CD4-positive, alpha-beta T cell treated with Interleukin-15 for 4 hours (primary cell): ENCODE data around the gene TSPY8.
"Not testable (repeated sequence)": the region's sequence is repeated elsewhere in the genome, so short reads cannot be mapped to it uniquely, and the experiment has no call there.

Experiments used
- DNase-seq: peaks from one replicate; pipeline ENCODE4 v3.0.0-alpha.2; 2020; ENCODE audit warnings: low spot score

TSPY8 gene, protein sequence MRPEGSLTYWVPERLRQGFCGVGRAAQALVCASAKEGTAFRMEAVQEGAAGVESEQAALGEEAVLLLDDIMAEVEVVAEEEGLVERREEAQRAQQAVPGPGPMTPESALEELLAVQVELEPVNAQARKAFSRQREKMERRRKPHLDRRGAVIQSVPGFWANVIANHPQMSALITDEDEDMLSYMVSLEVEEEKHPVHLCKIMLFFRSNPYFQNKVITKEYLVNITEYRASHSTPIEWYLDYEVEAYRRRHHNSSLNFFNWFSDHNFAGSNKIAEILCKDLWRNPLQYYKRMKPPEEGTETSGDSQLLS

GRCh38 chrY:9357497-9357896 is at the start of gene TSPY8:
Gene TSPY8, plus strand, starts transcription at chrY:9357797. Its CDS starts 46 bp downstream, at chrY:9357843.
- not testable (repeated sequence) for DNase-seq

- no peak for DNase-seq
Observed at GRCh38 chrY:9320996-9321395, 36.6 kb upstream of the TSPY8 start.

- DNase-seq: not testable (repeated sequence)
Observed at GRCh38 chrY:9337164-9337563, 20.4 kb upstream of the TSPY8 start, which contains the start of gene TSPY4. Gene TSPY4, plus strand, starts transcription at chrY:9337464. Its CDS starts 46 bp downstream, at chrY:9337510.

- DNase-seq: not testable (repeated sequence)
Observed at GRCh38 chrY:9396527-9396926, 38.9 kb downstream of the TSPY8 start.

- not testable (repeated sequence) for DNase-seq
Observed at GRCh38 chrY:9398121-9398520, 40.5 kb downstream of the TSPY8 start, which contains the start of gene TSPY3. Gene TSPY3, plus strand, starts transcription at chrY:9398421. Its CDS starts 46 bp downstream, at chrY:9398467.
